B cell (primary cell): ENCODE results near the gene PSMB8.

Experiments used
- EZH2 ChIP-seq: IDR thresholded peaks from 2 replicates; pipeline ENCODE4 v1.6.1; 2012; ENCODE audit warnings: borderline replicate concordance, low read depth, mild to moderate bottlenecking, moderate library complexity, low read length; ENCODE audit not compliant: insufficient read depth, poor library complexity, severe bottlenecking
- TF ChIP-seq, protein P1 (sequence below): fragments of 200-600 bp; IDR thresholded peaks from one replicate; pipeline ENCODE4 v1.8.0; 2022; ENCODE audit warnings: antibody characterized with exemption, mild to moderate bottlenecking

GRCh38 chr6:32888576-32888975, 44.7 kb upstream of the PSMB8 start:
- TF ChIP-seq, protein P1, sequence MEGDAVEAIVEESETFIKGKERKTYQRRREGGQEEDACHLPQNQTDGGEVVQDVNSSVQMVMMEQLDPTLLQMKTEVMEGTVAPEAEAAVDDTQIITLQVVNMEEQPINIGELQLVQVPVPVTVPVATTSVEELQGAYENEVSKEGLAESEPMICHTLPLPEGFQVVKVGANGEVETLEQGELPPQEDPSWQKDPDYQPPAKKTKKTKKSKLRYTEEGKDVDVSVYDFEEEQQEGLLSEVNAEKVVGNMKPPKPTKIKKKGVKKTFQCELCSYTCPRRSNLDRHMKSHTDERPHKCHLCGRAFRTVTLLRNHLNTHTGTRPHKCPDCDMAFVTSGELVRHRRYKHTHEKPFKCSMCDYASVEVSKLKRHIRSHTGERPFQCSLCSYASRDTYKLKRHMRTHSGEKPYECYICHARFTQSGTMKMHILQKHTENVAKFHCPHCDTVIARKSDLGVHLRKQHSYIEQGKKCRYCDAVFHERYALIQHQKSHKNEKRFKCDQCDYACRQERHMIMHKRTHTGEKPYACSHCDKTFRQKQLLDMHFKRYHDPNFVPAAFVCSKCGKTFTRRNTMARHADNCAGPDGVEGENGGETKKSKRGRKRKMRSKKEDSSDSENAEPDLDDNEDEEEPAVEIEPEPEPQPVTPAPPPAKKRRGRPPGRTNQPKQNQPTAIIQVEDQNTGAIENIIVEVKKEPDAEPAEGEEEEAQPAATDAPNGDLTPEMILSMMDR, result no peak
- TF ChIP-seq EZH2, result no peak
